ENCODE measurements around the gene PRMT7.

The PRMT7 gene

GRCh38 chr16:68324780-68325357 lies 14.1 kb downstream of the PRMT7 start:
- H3K27me3 ChIP-seq (ENCODE audit: control insufficient read depth, insufficient read depth, low read length), result no peaks in the 10 kb centered on the region
- no peaks in the 10 kb centered on the region for H3K9me3 ChIP-seq (ENCODE audit: control insufficient read depth, low read depth, low read length)
- H3K4me1 ChIP-seq (ENCODE audit: control insufficient read depth, low read depth, low read length), result no peaks in the 10 kb centered on the region
- no peak overlapping the region for H3K9ac ChIP-seq (ENCODE audit: low read length)
- peaks cover 30% of the 10 kb centered on the region for H3K36me3 ChIP-seq (ENCODE audit: control insufficient read depth, low read depth, low read length)
- no peak overlapping the region for H3K27ac ChIP-seq (ENCODE audit: low read length)
- H3K4me3 ChIP-seq (ENCODE audit: low read length), result no peak overlapping the region

- peaks cover 31% of the 10 kb centered on the region for H3K36me3 ChIP-seq (ENCODE audit: control insufficient read depth, low read depth, low read length)
- no peaks in the 10 kb centered on the region for H3K9me3 ChIP-seq (ENCODE audit: control insufficient read depth, low read depth, low read length)
- no peak overlapping the region for H3K9ac ChIP-seq (ENCODE audit: low read length)
- H3K27ac ChIP-seq (ENCODE audit: low read length), result no peak overlapping the region
- no peak overlapping the region for H3K4me3 ChIP-seq (ENCODE audit: low read length)
- H3K4me1 ChIP-seq (ENCODE audit: control insufficient read depth, low read depth, low read length), result no peaks in the 10 kb centered on the region
- no peaks in the 10 kb centered on the region for H3K27me3 ChIP-seq (ENCODE audit: control insufficient read depth, insufficient read depth, low read length)
Measured at GRCh38 chr16:68328151-68328859, 17.5 kb downstream of the PRMT7 start.

GRCh38 chr16:68328860-68329390 lies 18.1 kb downstream of the PRMT7 start:
- Histone ChIP-seq H3K9me3 (ENCODE audit: control insufficient read depth, low read depth, low read length) (no peaks in the 10 kb centered on the region), H3K9ac (ENCODE audit: low read length) (no peak overlapping the region), H3K4me1 (ENCODE audit: control insufficient read depth, low read depth, low read length) (no peaks in the 10 kb centered on the region), H3K27ac (ENCODE audit: low read length) (no peak overlapping the region), H3K27me3 (ENCODE audit: control insufficient read depth, insufficient read depth, low read length) (no peaks in the 10 kb centered on the region), H3K36me3 (ENCODE audit: control insufficient read depth, low read depth, low read length) (peaks cover 31% of the 10 kb centered on the region), H3K4me3 (ENCODE audit: low read length) (no peak overlapping the region)

- no peaks in the 10 kb centered on the region for H3K27me3 ChIP-seq (ENCODE audit: control insufficient read depth, insufficient read depth, low read length)
- H3K4me3 ChIP-seq (ENCODE audit: low read length), result no peak overlapping the region
- no peaks in the 10 kb centered on the region for H3K9me3 ChIP-seq (ENCODE audit: control insufficient read depth, low read depth, low read length)
- H3K4me1 ChIP-seq (ENCODE audit: control insufficient read depth, low read depth, low read length), result no peaks in the 10 kb centered on the region
- peaks cover 10% of the 10 kb centered on the region for H3K36me3 ChIP-seq (ENCODE audit: control insufficient read depth, low read depth, low read length)
- H3K9ac ChIP-seq (ENCODE audit: low read length), result no peak overlapping the region
- H3K27ac ChIP-seq (ENCODE audit: low read length), result no peak overlapping the region
Measured at GRCh38 chr16:68331879-68332410, 21.1 kb downstream of the PRMT7 start.

GRCh38 chr16:68332411-68333121 lies 21.7 kb downstream of the PRMT7 start:
- Histone ChIP-seq H3K36me3 (ENCODE audit: control insufficient read depth, low read depth, low read length) (peaks cover 12% of the 10 kb centered on the region), H3K9me3 (ENCODE audit: control insufficient read depth, low read depth, low read length) (no peaks in the 10 kb centered on the region), H3K27me3 (ENCODE audit: control insufficient read depth, insufficient read depth, low read length) (no peaks in the 10 kb centered on the region), H3K4me1 (ENCODE audit: control insufficient read depth, low read depth, low read length) (no peaks in the 10 kb centered on the region), H3K9ac (ENCODE audit: low read length) (no peak overlapping the region), H3K27ac (ENCODE audit: low read length) (no peak overlapping the region), H3K4me3 (ENCODE audit: low read length) (no peak overlapping the region)

GRCh38 chr16:68335175-68335574 lies 24.4 kb downstream of the PRMT7 start:
- no peak overlapping the region for H3K27ac ChIP-seq (ENCODE audit: low read length)
- H3K4me3 ChIP-seq (ENCODE audit: low read length), result no peak overlapping the region
- H3K4me1 ChIP-seq (ENCODE audit: control insufficient read depth, low read depth, low read length), result no peaks in the 10 kb centered on the region
- peaks cover 31% of the 10 kb centered on the region for H3K36me3 ChIP-seq (ENCODE audit: control insufficient read depth, low read depth, low read length)
- H3K9me3 ChIP-seq (ENCODE audit: control insufficient read depth, low read depth, low read length), result no peaks in the 10 kb centered on the region
- no peak overlapping the region for H3K9ac ChIP-seq (ENCODE audit: low read length)
- no peaks in the 10 kb centered on the region for H3K27me3 ChIP-seq (ENCODE audit: control insufficient read depth, insufficient read depth, low read length)

- Histone ChIP-seq H3K9me3 (ENCODE audit: control insufficient read depth, low read depth, low read length) (no peaks in the 10 kb centered on the region), H3K36me3 (ENCODE audit: control insufficient read depth, low read depth, low read length) (peaks cover 35% of the 10 kb centered on the region), H3K27me3 (ENCODE audit: control insufficient read depth, insufficient read depth, low read length) (no peaks in the 10 kb centered on the region), H3K27ac (ENCODE audit: low read length) (no peak overlapping the region), H3K4me1 (ENCODE audit: control insufficient read depth, low read depth, low read length) (no peaks in the 10 kb centered on the region), H3K9ac (ENCODE audit: low read length) (no peak overlapping the region), H3K4me3 (ENCODE audit: low read length) (no peak overlapping the region)
Measured at GRCh38 chr16:68338326-68339119, 27.7 kb downstream of the PRMT7 start.

GRCh38 chr16:68339214-68339613 lies 28.4 kb downstream of the PRMT7 start:
- no peaks in the 10 kb centered on the region for H3K9me3 ChIP-seq (ENCODE audit: control insufficient read depth, low read depth, low read length)
- no peaks in the 10 kb centered on the region for H3K27me3 ChIP-seq (ENCODE audit: control insufficient read depth, insufficient read depth, low read length)
- H3K36me3 ChIP-seq (ENCODE audit: control insufficient read depth, low read depth, low read length), result peaks cover 39% of the 10 kb centered on the region
- no peak overlapping the region for H3K9ac ChIP-seq (ENCODE audit: low read length)
- no peak overlapping the region for H3K4me3 ChIP-seq (ENCODE audit: low read length)
- H3K27ac ChIP-seq (ENCODE audit: low read length), result no peak overlapping the region
- H3K4me1 ChIP-seq (ENCODE audit: control insufficient read depth, low read depth, low read length), result no peaks in the 10 kb centered on the region

GRCh38 chr16:68342620-68343019 lies 31.8 kb downstream of the PRMT7 start:
- H3K36me3 ChIP-seq (ENCODE audit: control insufficient read depth, low read depth, low read length), result peaks cover 55% of the 10 kb centered on the region
- no peaks in the 10 kb centered on the region for H3K9me3 ChIP-seq (ENCODE audit: control insufficient read depth, low read depth, low read length)
- H3K9ac ChIP-seq (ENCODE audit: low read length), result no peak overlapping the region

GRCh38 chr16:68343137-68343536 lies 32.3 kb downstream of the PRMT7 start:
- Histone ChIP-seq H3K27ac (ENCODE audit: low read length) (no peak overlapping the region), H3K9ac (ENCODE audit: low read length) (no peak overlapping the region), H3K4me1 (ENCODE audit: control insufficient read depth, low read depth, low read length) (no peaks in the 10 kb centered on the region), H3K36me3 (ENCODE audit: control insufficient read depth, low read depth, low read length) (peaks cover 57% of the 10 kb centered on the region), H3K27me3 (ENCODE audit: control insufficient read depth, insufficient read depth, low read length) (no peaks in the 10 kb centered on the region), H3K9me3 (ENCODE audit: control insufficient read depth, low read depth, low read length) (no peaks in the 10 kb centered on the region), H3K4me3 (ENCODE audit: low read length) (no peak overlapping the region)

More at GRCh38 chr16:68342620-68343019, 31.8 kb downstream of the PRMT7 start:
- no peak overlapping the region for H3K27ac ChIP-seq (ENCODE audit: low read length)
- H3K4me1 ChIP-seq (ENCODE audit: control insufficient read depth, low read depth, low read length), result no peaks in the 10 kb centered on the region
- no peaks in the 10 kb centered on the region for H3K27me3 ChIP-seq (ENCODE audit: control insufficient read depth, insufficient read depth, low read length)
- H3K4me3 ChIP-seq (ENCODE audit: low read length), result no peak overlapping the region

GRCh38 chr16:68344252-68344651 lies 33.4 kb downstream of the PRMT7 start:
- Histone ChIP-seq H3K4me1 (ENCODE audit: control insufficient read depth, low read depth, low read length) (no peaks in the 10 kb centered on the region), H3K4me3 (ENCODE audit: low read length) (no peak overlapping the region), H3K27ac (ENCODE audit: low read length) (no peak overlapping the region), H3K36me3 (ENCODE audit: control insufficient read depth, low read depth, low read length) (peaks cover 59% of the 10 kb centered on the region), H3K9ac (ENCODE audit: low read length) (no peak overlapping the region), H3K27me3 (ENCODE audit: control insufficient read depth, insufficient read depth, low read length) (no peaks in the 10 kb centered on the region), H3K9me3 (ENCODE audit: control insufficient read depth, low read depth, low read length) (no peaks in the 10 kb centered on the region)

All from iPS-18a (cell line).